Panc1 (cell line): Measurements from ENCODE around the gene UFSP2.

Experiments
- POLR2AphosphoS5 ChIP-seq: IDR thresholded peaks from 2 replicates; pipeline ENCODE4 v1.6.1; 2012; ENCODE audit warnings: mild to moderate bottlenecking, low read depth, low read length, moderate library complexity
- SIN3A ChIP-seq: IDR thresholded peaks from 2 replicates; pipeline ENCODE4 v1.6.1; 2012; ENCODE audit warnings: low read depth, mild to moderate bottlenecking, low read length, moderate library complexity, borderline replicate concordance; ENCODE audit not compliant: insufficient read depth
- TCF7L2 ChIP-seq: IDR thresholded peaks from 2 replicates; pipeline ENCODE4 v1.6.1; 2011; ENCODE audit warnings: mild to moderate bottlenecking, low read depth, low read length, inconsistent platforms
- TF ChIP-seq, protein P1 (sequence below): fragments of 450-650 bp; IDR thresholded peaks from 2 replicates; pipeline ENCODE4 v1.5.1; 2017; ENCODE audit warnings: mild to moderate bottlenecking

DNA sequence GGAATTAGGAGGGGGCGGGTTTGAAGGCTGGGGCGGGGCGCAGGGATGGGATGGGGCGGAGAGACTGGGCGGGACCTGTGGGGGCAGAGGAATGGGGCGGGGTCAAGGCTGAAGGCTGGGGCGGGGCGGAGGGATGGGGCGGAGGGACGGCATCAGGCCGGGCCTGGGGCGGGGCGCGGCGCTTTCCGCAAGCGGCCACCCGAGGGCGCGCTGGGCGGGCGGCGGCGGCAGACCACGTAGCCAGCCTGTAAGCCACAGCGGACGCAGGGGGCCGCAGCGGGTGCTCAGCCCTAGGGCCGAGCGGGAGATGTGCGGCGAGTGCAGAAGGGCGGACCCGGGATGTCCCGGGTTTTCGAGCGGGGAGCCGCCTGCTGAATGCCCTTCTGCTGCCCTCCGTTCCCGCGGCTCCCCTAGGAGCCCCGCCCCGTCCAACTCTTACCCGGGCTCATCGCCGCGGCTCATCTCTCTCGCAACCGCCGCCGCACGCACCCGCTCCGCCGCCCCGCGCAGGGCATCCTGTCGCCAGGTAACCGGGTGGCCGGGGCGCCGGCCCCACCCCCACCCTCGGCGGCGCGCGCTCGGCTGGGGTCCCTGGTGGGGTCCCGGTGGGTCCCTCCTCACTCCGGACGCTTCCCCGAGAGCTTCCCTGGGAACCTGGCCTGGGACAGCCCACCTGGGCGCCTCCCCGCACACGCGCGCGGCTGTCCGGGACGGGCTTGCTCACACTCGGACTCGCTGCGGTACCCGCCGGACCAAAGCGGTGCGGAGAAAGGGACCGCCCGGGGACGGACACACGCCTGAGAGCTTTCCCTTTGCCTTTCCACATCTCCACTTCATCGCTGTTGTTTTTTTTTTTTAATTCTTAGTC is 45.7 kb upstream of the UFSP2 start, which contains the start of gene CCDC110:
- TF ChIP-seq, protein P1, sequence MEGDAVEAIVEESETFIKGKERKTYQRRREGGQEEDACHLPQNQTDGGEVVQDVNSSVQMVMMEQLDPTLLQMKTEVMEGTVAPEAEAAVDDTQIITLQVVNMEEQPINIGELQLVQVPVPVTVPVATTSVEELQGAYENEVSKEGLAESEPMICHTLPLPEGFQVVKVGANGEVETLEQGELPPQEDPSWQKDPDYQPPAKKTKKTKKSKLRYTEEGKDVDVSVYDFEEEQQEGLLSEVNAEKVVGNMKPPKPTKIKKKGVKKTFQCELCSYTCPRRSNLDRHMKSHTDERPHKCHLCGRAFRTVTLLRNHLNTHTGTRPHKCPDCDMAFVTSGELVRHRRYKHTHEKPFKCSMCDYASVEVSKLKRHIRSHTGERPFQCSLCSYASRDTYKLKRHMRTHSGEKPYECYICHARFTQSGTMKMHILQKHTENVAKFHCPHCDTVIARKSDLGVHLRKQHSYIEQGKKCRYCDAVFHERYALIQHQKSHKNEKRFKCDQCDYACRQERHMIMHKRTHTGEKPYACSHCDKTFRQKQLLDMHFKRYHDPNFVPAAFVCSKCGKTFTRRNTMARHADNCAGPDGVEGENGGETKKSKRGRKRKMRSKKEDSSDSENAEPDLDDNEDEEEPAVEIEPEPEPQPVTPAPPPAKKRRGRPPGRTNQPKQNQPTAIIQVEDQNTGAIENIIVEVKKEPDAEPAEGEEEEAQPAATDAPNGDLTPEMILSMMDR: peak; percentile 76
- TF ChIP-seq POLR2AphosphoS5 (no peak), TCF7L2 (no peak), SIN3A (no peak)
